SIG-M5 treated with dmso at 0.1 percent for 504 hours (cell line): ENCODE measurements around the gene TMEM163.
"Not testable (repeated sequence)": the region's sequence is repeated elsewhere in the genome, so short reads cannot be mapped to it uniquely, and the experiment has no call there.

ENCODE experiments used
- DNase-seq: peaks from one replicate; lab custom pipeline; 2025; ENCODE audit not compliant: unreplicated experiment; lab: John Stamatoyannopoulos, UW

The TMEM163 gene

DNA sequence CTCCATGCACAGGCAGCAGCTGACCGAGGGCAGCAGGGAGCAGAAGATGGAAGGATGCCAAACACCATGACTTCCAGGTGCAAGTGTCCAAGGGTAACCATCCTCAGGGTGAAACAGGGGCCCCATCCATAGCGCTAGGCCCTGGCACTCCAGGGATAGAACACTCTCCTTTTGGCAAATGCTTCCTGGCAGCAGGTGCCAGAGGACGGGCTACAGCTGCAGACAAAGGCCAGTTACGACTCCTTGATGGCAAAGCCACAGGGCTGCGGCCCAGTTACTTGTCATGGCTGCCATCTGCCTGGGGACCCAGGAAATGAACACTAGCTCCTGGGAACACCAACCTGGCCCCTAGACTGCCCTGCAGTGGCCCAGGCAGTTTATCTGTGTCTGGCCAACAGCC is 178.8 kb downstream of the TMEM163 start:
- no peak for DNase-seq

DNA sequence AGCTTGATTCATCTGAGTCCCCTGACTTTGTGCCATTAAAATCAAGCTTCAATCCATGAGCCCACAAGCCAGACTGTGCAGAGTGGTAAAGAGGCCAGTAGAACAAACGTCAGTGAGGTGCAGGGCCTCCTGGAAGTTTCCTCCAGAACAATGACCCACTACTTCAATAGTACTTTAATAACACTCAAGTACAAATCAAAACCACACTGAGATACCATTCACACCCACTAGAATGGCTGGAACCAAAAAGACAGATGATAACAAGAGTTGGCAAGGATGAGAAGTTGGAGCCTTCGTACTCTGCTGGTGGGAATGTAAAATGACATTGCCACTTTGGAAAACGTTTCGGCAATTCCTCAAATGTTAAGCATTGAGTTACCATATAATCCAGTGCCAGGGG is 181.1 kb downstream of the TMEM163 start:
- no peak for DNase-seq

DNA sequence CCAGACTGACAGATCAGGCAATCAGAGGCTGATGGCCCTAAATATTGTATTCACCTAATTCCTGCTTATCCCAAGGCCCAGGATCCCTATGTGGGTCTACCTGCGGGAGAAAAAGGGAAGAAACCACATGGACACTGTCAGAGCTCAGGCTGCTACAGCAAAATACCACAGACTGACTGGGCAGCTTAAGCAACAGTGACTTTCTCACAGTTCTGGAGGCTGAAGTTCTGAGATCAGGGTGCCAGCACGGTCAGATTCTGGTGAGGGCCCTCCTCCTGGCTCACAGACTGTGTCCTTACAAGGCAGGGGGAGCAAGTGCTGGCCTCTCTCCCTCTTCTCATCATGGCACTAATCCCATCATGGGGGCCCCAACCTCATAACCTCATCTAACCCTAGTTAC is 181.7 kb downstream of the TMEM163 start:
- DNase-seq = no peak

DNA sequence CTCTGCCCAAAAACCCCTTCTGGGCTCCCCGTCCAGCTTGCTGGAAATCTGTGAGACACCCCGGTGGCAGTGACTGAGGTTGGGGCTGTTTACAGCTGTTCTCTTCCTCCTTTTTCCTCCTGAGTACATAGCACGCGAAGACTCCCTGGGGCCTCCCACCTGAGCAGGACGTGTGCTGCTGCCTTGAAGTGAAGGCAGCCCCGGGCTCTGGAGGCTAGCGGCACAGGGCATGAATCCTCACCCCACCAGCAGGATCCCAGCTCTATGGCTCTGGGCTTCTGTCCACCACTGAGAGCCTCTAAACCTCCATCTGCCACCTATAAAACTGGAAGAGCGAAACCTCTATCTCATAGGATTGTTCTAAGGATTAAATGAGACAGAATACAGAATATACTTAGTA is 182.5 kb downstream of the TMEM163 start:
- no peak for DNase-seq

DNA sequence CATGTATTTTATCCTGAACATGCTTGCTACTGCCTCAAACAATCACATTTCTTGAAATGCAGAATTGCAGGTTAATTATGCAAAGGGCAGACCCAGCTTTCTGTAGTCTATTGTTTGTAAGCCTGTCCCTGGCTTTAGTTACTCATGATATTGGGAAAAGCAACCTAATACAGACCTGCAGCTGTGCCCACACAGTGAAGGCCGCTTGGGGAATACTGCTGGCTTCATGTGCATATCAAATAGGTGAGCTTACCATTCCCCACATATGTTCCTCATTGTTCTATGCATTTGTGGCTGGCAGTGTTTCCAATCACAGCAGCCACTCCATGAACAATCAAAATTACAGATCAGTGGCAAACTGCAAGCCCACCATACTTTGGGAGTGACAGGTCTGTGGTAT is 186.3 kb downstream of the TMEM163 start:
- DNase-seq = no peak

DNA sequence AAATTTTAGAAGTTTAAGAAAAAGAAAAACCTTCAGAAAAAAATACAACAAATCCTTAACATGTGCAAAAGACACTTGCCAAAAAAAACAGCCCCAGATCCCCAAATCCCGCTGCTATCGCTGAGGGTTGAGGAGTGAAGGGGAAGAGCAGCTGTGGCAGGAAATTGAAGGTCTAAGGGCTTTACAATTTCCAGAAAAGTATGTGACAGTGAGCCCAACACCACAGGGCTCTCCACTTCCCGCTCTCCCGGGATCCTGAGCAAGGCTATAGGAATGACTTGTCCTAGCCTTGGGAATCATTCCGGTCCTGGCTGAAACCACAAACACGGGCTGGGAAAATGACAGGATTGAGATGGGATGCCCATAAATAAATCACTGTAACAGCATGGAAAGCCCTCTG is 191.4 kb downstream of the TMEM163 start:
- DNase-seq = no peak

DNA sequence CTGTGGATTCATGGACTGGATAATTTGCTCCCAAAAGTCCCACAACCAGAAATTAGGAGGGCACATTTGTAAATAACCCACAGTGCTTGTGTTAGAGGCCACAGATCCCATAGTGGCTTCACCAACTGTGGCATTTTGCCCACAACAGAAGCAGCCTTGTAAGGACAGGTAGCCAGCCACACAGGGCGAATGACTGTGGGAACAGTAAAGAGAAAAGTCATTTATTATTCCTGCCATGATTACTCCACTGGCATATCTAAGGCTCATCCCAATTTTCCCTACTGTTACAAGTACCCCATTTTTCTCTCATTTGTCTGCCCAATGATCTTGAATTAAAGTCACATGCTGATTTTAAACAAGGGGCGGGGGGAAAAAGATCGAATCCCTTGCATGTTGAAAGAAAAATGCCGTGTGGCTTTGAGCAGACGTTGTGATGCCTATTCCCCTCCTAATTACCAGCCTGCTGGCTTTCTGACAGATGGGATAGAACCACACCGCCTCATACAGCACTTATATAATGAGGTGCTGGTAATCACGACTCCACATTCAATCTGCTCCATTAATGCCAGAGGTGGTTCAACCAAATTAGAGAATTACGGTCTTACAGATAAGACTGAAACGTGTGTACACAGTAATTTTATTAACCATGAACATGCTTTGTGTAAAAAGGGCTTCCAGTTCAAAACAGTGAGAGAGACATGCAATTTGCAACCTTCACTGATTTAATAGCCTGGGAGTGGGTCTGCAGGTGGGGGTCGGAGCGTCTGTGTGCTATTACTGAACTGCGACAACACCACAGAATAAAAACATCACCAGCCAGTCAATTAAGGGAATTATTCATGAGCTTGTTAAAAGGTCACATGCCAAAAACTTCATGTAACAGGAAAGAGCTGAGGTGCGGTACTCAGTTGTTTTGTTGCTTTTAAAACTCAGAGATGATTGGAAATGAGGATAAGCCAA is 196.0 kb downstream of the TMEM163 start:
- DNase-seq = no peak

DNA sequence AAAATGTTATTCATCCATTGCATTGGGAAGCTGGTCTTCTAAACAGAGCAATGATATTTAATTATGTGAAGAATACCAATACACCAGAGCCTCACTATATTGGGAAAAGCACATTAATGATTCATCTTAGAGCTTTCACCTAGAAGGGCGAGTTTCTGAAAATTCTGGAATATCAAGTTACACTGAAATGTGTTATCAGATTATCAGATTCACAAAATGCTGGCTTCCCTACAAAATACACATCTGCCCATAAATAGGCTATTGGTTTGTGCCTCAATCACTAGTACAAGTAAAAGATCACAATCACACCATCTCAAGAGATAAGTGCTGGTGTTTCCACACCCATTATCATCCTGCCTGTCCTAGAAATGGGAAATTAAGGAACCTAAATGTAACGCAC is 200.7 kb downstream of the TMEM163 start:
- DNase-seq = no peak

DNA sequence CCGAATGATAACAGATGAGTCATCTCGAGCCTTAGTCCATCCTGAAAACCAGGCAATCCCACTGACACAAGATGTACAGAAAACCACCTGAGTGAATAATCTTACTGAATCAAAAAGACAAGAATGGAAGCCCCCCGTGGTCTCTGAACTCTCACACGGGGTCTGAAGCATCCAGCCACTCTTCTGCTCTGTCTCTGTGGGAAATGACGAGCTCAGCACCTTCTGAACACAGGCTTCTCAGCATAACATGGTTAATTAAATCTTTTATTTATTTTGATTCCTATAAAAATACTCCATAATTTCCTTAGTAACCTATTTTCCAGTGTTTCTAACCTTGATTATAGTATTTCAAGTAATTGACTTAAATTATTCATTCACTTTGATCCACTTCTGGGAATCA is 203.7 kb downstream of the TMEM163 start:
- DNase-seq = no peak

DNA sequence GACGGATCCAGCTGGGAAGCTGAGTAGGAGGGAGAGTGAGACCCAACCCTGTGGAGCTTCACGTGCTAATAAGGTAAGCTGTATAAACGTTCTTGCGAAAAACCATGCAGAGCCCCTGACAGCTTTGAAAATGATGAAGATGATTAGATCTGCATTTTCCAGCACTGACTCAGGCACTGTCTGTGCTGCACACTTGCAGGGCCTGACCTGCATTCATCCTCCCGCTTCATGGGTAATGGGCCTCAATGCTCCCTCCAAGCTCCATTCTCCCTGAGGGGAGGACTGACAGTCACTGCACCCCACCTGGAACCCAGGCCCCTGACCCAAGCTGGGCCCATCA is 205.4 kb downstream of the TMEM163 start:
- no peak for DNase-seq

DNA sequence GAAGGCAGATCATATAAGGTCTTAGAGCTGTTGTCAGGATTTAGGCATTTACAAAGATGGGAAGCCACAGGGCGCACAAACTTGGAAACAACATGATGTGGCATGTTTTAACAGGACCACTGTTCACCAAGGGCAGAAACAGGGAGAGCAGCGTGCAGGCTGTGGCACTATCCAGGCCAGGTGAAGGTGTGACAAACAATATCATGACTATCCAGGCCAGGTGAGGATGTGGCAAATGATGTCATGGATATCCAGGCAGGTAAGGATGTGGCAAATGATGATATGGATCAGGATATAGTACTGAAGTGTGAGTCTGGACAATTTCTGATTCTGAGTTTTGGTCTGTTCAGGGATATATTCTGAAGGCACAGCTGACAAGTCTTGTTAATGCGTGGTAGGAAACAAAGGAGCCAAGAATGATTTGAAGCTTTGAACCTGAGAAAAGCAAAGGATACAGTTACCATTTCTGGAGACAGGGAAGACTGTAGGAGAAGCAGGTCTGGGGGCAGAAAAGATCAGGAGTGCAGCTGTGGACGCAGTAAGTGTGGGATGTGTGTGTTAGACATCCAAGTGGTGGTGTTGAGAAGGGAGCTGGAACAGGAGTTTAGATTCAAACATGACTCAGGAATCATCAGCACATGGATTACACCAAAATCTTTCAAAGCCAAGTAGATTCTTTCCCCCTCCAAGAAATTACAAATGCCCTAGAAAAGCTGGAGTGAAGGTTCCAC is 205.9 kb downstream of the TMEM163 start:
- DNase-seq = no peak

DNA sequence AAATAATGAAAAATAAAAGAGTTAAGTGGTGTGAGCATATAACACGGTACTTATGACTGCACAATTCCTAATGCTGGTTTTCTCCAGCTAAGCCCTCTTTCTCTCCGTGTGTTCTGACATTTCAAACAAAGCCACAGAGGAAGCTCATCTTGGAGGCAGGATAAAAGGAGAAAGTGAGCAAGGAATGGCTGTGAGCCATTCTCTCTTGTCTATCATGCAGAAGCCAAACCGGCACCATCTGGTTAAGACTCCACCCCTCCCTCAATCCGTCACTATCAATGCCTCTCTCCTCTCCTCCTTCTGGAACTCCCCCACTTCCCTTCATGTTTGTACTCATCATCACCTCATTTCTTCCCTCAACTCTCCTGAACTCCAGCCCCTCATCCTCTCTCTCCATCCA is 210.4 kb downstream of the TMEM163 start:
- DNase-seq = no peak

DNA sequence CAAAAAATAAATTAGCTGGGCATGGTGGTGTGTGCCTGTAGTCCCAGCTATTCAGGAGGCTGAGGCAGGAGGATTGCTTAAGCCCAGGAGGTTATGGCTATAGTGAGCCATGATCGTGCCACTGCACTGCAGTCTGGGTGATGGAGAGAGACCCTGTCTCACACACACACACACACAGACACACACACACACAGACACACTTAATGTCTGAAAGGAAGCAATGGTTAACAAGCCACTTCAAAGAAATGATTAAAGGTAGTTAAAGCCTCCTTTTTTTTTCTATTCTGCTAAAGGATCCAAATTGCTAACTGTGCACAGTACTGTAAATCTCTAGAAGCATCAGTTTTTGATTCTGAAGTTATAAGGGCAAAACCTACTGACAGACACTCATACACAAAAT is 211.1 kb downstream of the TMEM163 start:
- DNase-seq = no peak

DNA sequence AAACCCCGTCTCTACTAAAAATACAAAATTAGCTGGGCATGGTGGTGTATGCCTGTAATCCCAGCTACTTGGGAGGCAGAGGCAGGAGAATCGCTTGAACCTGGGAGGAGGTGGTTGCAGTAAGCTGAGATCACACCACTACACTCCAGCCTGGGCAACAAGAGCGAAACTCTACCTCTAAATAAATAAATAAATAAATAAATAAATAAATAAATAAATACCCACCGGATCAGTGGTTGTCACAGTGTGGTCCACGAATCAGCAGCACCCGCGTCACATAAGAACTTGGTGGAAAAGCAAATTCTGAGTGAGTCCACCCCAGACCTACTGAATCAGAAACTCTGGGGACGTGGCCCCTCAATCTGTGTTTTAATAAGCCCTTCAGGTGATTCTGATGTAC is 211.6 kb downstream of the TMEM163 start:
- not testable (repeated sequence) for DNase-seq

DNA sequence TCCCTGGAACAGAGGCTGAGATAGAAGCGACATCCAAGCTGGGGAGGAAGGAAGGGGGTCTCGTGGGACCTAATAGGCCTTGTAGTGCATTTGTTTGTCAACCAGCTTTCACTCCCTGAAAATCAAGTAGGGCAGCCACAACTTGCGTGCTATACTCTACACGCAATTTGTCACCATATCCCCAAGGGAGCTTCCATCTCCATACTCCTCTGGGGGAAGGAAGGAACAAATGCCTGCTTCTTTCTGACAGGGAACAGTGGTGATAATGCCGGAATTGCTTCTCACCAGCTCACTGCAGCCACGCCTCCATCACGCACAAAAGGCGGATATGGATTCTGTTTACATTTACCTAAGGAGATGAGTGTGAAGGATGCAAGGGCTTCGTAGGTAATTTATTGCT is 213.4 kb downstream of the TMEM163 start:
- no peak for DNase-seq

DNA sequence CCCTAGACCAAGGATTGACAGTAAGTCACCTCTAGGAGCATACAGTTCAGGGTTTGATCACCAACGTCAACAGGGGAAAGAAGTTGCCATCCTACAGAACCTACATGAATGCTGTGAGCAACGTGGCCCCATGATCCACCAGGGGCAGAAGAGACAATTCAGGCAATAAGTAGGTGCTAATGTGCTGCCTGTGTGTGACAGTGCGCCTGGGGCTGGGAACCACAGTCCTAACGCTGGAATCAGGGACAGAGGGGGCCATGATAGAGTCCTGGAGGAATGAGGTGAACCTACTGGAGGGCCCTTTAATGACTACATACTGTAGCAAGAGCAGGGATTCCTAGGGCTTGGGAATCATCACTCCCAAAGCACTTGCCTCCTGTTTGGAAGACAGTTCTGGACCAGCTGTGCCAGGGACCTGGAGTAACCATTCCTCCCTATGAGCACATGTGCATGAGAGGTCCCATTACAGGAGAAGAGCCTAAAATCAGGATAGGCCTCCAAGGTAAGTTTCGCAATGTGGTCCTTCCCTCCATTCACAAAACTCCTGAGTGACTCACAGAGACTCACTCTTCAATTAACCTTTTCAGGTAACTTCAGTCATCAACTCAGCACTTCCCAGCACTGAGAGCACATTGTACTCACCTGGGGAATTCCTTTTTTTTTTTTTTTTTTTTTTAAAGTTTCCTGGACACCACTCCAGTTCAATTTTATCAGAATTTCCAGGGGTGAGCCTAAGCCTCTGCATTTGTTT is 214.0 kb downstream of the TMEM163 start:
- DNase-seq = no peak

DNA sequence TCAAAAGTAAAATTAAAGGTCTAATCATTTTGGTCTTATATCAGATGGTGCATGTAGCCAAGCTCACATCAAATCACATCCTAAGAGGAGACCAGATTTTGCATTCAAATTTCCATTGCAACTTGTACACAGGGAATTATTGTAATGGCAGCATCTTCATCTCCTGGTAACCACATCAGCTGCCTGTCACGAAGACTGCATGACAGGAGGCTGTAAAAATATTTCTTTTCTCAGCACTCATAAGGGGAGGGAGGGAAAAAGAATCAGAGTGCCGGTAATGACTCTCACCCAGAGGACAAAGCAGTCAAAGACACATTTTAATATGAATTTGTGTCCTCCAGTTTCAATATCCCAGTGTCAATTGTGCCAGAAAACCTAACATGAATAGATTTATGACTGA is 216.7 kb downstream of the TMEM163 start:
- no peak for DNase-seq

DNA sequence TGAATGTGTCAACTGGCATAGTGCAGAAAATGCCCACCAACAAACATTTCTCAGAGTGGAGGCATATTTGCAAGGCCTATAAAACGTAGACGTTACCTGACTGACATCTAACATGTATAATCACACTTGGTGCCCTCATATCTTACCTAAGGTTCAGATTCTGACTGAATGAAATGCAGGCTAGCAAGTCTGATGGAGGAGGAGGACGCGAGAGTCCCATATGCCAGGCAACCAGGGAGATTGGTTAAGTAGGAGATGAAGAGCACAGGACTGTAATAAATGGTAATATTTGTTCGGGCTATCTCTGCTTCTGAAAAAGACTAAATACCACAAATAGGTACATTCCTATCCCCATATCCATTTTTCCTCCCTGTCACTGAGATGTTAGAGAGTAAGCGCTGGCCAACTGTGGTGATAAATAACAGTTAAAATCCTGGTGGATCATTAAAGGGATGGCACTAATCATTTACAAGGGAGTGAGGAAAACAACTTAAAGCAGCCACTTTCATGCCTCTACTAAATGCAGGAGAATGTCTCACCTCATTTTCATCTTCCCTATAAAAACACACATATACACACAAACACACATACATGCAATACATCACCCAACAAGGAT is 217.2 kb downstream of the TMEM163 start:
- no peak for DNase-seq

DNA sequence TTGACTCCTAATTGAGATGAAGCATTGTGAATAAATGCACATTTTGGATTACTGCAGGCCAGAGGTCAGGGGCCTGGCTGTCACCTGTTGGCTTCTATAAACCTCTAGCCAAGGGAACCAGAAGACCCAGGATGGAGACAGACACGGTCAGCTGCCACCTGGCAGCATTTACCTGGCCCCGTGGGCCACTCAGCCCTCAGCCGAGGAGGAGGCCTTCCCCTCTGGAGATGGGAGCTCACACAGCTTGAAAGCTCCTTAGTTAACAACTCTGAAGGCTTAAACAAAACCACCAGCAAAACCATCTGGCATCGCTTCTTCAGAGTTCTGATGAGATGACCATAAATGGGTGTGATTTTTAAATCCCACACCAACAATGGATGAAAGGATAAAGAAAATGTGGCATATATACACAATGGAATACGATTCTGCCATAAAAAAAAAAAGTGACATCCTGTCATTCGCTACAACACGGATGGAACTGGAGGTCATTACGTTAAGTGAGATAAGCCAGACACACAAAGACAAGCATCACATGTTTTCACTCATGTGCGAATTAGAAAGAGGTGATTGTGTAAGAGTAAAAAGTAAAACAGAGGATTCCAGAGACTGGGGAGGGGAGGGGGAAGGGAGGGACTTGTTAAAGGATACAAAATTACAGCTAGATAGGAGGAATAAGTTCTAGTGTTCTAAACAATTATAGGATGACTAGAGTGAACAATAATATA is 218.4 kb downstream of the TMEM163 start:
- no peak for DNase-seq

DNA sequence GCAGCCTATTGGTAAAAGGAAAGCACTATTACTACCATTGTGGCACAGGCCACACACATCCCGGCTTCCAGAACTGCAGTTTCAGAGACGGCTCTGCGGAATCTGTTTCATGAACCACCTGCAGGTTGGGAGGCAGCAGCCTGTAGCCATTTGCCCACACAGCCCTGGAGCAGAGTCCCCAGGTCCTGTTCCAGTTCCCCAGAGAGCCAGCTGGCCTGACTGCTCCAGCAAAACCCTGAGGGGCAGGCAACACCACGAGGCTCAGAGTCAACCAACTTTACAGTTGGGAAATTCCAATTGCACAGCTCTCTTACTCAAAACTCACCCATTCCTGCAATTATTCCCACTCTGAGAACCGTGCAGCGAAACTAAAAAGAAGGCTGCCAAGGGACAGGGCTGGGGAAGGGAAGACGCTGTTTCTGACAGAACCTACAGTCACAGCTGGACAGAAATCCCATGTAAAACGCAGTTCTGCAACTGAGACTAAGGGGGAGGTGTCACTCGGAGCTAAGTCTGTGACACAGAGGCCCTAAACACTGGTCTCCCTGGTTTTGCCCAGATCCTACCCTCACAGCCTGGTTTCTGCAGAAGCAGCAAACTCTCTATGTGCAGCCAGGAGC is 219.4 kb downstream of the TMEM163 start:
- no peak for DNase-seq
